SK-N-SH treated with all-trans-retinoic acid at 6 μM for 48 hours (cell line): ENCODE results near the gene GRK6.

Experiments used
- ATAC-seq: fragments of 200-7000 bp; cut with Tn5 transposase; 3 replicates; pipeline ENCODE4 v1.9.1; 2020; ENCODE audit warnings: mild to moderate bottlenecking, moderate library complexity
- ARNTL ChIP-seq: fragments of 450-650 bp; formaldehyde crosslinking; IDR thresholded peaks from 2 replicates; pipeline ENCODE4 v1.5.0; 2020; ENCODE audit warnings: low read depth, mild to moderate bottlenecking, moderate library complexity, borderline replicate concordance
- CREB5 ChIP-seq: fragments of 250-450 bp; sonication (Bioruptor Pico); IDR thresholded peaks from 2 replicates; pipeline ENCODE4 v1.5.1; 2020; ENCODE audit warnings: low read depth, mild to moderate bottlenecking, moderate library complexity
- CSDC2 ChIP-seq: fragments of 250-450 bp; sonication (Bioruptor Pico); IDR thresholded peaks from 2 replicates; pipeline ENCODE4 v1.5.0; 2020; ENCODE audit warnings: mild to moderate bottlenecking, moderate library complexity
- CSRNP3 ChIP-seq: fragments of 250-450 bp; sonication (Bioruptor Pico); IDR thresholded peaks from 2 replicates; pipeline ENCODE4 v1.5.1; 2021; ENCODE audit warnings: mild to moderate bottlenecking, moderate library complexity
- GLIS3 ChIP-seq: fragments of 250-450 bp; sonication (Bioruptor Pico); IDR thresholded peaks from 2 replicates; pipeline ENCODE4 v1.5.0; 2020; ENCODE audit warnings: mild to moderate bottlenecking, moderate library complexity
- ISL1 ChIP-seq: fragments of 250-450 bp; sonication (Bioruptor Pico); IDR thresholded peaks from 2 replicates; pipeline ENCODE4 v2.1.2; 2022; ENCODE audit warnings: mild to moderate bottlenecking, moderate library complexity
- OSR1 ChIP-seq: fragments of 250-450 bp; sonication (Bioruptor Pico); IDR thresholded peaks from 2 replicates; pipeline ENCODE4 v1.8.0; 2022; ENCODE audit warnings: moderate library complexity, mild to moderate bottlenecking, inconsistent platforms
- RARB ChIP-seq: fragments of 250-450 bp; sonication (Bioruptor Pico); IDR thresholded peaks from 2 replicates; pipeline ENCODE4 v1.8.0; 2021; ENCODE audit warnings: mild to moderate bottlenecking, moderate library complexity
- SNAI2 ChIP-seq: fragments of 250-450 bp; sonication (Bioruptor Pico); IDR thresholded peaks from 2 replicates; pipeline ENCODE4 v1.5.0; 2020; ENCODE audit warnings: mild to moderate bottlenecking, moderate library complexity
- TCF4 ChIP-seq: fragments of 250-450 bp; sonication (Bioruptor Pico); IDR thresholded peaks from 2 replicates; pipeline ENCODE4 v1.8.0; 2021; ENCODE audit warnings: mild to moderate bottlenecking, moderate library complexity, borderline replicate concordance
- TOX ChIP-seq: fragments of 250-450 bp; sonication (Bioruptor Pico); IDR thresholded peaks from 2 replicates; pipeline ENCODE4 v1.8.0; 2021; ENCODE audit warnings: mild to moderate bottlenecking, moderate library complexity, borderline replicate concordance
- ZC3H10 ChIP-seq: fragments of 250-450 bp; sonication (Bioruptor Pico); IDR thresholded peaks from 2 replicates; pipeline ENCODE4 v1.5.1; 2021; ENCODE audit warnings: mild to moderate bottlenecking, moderate library complexity
- ZFP3 ChIP-seq: fragments of 250-450 bp; sonication (Bioruptor Pico); IDR thresholded peaks from 2 replicates; pipeline ENCODE4 v1.5.0; 2020; ENCODE audit warnings: mild to moderate bottlenecking, moderate library complexity
- ZNF565 ChIP-seq: fragments of 450-650 bp; formaldehyde crosslinking; conservative IDR thresholded peaks from 2 replicates; pipeline ENCODE4 v1.5.0; 2020; ENCODE audit warnings: low read depth, mild to moderate bottlenecking, moderate library complexity
- ZNF70 ChIP-seq: fragments of 450-650 bp; formaldehyde crosslinking; IDR thresholded peaks from 2 replicates; pipeline ENCODE4 v1.5.0; 2020; ENCODE audit warnings: mild to moderate bottlenecking, moderate library complexity
- ZNF8 ChIP-seq: fragments of 450-650 bp; formaldehyde crosslinking; IDR thresholded peaks from 2 replicates; pipeline ENCODE4 v1.5.0; 2020; ENCODE audit warnings: mild to moderate bottlenecking, moderate library complexity
- TF ChIP-seq, protein P1 (sequence below): fragments of 250-450 bp; sonication (Bioruptor Pico); IDR thresholded peaks from 2 replicates; pipeline ENCODE4 v1.5.0; 2020; ENCODE audit warnings: mild to moderate bottlenecking, moderate library complexity
- TF ChIP-seq, protein P2 (sequence below): fragments of 250-450 bp; sonication (Bioruptor Pico); IDR thresholded peaks from 2 replicates; pipeline ENCODE4 v1.8.0; 2020; ENCODE audit warnings: mild to moderate bottlenecking, moderate library complexity, borderline replicate concordance

The GRK6 gene

DNA sequence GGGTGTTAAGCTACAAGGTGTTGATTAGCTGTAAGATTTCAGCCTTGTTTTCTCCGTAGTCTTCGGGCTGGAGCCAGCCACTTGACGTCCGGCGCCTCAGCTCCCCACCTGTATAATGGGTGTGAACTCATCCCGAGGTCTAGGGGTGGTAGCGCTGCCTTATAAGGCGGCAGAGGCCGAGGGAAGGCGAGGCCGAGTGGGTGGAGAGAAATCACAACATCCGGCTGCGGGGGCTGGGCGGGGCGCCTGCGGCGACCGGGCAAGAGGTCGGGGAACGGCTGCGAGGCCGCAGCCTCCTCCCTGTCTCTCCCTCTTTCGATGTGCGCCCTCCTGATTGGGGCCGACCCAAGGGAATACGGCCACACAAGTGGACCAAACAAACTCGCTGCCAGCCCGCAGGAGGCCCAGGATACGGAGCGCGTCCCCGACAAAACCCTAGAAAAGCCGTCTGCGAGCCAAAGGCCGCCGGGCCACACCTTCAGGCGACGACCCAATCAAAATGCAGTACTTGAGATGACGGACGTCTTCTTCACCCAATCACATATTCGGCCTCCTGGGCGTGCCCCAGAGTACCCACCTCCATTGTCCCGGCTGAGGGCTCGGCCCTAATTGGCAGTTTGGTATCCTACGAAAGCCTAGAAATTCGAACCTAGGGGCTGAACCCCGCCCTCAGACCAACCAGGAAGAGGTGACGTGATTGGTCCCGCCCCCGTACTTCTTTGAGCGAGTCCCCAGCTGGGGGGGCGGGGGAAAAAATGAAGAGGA lies 493 bp upstream of the GRK6 start:
- TF ChIP-seq, protein P1, sequence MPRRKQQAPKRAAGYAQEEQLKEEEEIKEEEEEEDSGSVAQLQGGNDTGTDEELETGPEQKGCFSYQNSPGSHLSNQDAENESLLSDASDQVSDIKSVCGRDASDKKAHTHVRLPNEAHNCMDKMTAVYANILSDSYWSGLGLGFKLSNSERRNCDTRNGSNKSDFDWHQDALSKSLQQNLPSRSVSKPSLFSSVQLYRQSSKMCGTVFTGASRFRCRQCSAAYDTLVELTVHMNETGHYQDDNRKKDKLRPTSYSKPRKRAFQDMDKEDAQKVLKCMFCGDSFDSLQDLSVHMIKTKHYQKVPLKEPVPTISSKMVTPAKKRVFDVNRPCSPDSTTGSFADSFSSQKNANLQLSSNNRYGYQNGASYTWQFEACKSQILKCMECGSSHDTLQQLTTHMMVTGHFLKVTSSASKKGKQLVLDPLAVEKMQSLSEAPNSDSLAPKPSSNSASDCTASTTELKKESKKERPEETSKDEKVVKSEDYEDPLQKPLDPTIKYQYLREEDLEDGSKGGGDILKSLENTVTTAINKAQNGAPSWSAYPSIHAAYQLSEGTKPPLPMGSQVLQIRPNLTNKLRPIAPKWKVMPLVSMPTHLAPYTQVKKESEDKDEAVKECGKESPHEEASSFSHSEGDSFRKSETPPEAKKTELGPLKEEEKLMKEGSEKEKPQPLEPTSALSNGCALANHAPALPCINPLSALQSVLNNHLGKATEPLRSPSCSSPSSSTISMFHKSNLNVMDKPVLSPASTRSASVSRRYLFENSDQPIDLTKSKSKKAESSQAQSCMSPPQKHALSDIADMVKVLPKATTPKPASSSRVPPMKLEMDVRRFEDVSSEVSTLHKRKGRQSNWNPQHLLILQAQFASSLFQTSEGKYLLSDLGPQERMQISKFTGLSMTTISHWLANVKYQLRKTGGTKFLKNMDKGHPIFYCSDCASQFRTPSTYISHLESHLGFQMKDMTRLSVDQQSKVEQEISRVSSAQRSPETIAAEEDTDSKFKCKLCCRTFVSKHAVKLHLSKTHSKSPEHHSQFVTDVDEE (CRISPR knock-in tag) = peak; percentile 41; the same call in 1 of the 2 replicates
- TF ChIP-seq, protein P2, sequence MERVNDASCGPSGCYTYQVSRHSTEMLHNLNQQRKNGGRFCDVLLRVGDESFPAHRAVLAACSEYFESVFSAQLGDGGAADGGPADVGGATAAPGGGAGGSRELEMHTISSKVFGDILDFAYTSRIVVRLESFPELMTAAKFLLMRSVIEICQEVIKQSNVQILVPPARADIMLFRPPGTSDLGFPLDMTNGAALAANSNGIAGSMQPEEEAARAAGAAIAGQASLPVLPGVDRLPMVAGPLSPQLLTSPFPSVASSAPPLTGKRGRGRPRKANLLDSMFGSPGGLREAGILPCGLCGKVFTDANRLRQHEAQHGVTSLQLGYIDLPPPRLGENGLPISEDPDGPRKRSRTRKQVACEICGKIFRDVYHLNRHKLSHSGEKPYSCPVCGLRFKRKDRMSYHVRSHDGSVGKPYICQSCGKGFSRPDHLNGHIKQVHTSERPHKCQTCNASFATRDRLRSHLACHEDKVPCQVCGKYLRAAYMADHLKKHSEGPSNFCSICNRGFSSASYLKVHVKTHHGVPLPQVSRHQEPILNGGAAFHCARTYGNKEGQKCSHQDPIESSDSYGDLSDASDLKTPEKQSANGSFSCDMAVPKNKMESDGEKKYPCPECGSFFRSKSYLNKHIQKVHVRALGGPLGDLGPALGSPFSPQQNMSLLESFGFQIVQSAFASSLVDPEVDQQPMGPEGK = peak; percentile 17; the same call in 1 of the 2 replicates
- no peak for TF ChIP-seq OSR1 (CRISPR knock-in tag)
- peak; percentile 95 for ATAC-seq

DNA sequence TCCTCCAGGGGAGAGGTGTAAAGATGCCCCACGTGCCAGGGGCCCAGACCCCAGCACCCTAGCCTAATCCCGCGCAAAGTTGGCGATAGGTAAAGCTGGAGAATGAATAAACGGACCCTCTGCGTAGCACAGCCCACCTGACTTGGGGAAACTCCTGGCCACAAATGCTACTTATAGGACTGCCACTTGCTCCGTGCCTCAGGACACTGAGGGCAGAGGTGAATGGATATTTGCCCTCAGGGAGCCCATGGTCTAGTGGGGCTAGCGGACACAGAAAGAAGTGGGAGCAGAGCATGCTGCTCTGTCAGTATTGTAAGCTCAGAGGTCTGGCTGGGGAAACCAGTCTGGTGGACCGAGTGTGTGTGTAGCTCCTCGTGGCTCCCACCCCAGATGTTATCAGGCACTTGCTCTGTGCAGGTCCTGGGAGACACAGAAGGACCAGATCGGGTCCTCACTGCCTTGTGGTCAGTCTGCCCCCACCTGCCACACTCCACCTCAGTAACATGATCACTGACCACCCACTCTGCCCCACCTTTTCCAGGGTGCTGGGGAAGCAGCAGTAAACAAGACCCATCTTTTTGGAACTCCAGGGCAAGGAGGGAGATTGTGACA lies 841 bp downstream of the GRK6 start:
- ATAC-seq = no peak

More for the DNA sequence above, 841 bp downstream of the GRK6 start:
- no peak for TF ChIP-seq ZC3H10
- no peak for TF ChIP-seq ARNTL (CRISPR knock-in tag)
- TF ChIP-seq ZNF8 (CRISPR knock-in tag) = no peak
- TF ChIP-seq ZNF565 = no peak
- no peak for TF ChIP-seq RARB
- no peak for TF ChIP-seq ZNF70 (CRISPR knock-in tag)
- TF ChIP-seq GLIS3 = no peak
- no peak for TF ChIP-seq OSR1 (CRISPR knock-in tag)
- no peak for TF ChIP-seq TCF4 (CRISPR knock-in tag)
- TF ChIP-seq CSRNP3 (CRISPR knock-in tag) = no peak
- no peak for TF ChIP-seq ZFP3 (CRISPR knock-in tag)
- TF ChIP-seq SNAI2 = no peak
- no peak for TF ChIP-seq CSDC2 (CRISPR knock-in tag)
- TF ChIP-seq, protein P1 (CRISPR knock-in tag) = no peak
- no peak for TF ChIP-seq CREB5 (CRISPR knock-in tag)
- TF ChIP-seq ISL1 = no peak
- no peak for TF ChIP-seq TOX (CRISPR knock-in tag)
